Inflammatory macrophage (primary cell): Measurements from ENCODE around the gene MICAL2.

Source experiments
- DNase-seq, 2 donors: peaks; one replicate each; pipeline ENCODE4 v3.0.0-alpha.2; 2020 to 2022

The MICAL2 gene

DNA sequence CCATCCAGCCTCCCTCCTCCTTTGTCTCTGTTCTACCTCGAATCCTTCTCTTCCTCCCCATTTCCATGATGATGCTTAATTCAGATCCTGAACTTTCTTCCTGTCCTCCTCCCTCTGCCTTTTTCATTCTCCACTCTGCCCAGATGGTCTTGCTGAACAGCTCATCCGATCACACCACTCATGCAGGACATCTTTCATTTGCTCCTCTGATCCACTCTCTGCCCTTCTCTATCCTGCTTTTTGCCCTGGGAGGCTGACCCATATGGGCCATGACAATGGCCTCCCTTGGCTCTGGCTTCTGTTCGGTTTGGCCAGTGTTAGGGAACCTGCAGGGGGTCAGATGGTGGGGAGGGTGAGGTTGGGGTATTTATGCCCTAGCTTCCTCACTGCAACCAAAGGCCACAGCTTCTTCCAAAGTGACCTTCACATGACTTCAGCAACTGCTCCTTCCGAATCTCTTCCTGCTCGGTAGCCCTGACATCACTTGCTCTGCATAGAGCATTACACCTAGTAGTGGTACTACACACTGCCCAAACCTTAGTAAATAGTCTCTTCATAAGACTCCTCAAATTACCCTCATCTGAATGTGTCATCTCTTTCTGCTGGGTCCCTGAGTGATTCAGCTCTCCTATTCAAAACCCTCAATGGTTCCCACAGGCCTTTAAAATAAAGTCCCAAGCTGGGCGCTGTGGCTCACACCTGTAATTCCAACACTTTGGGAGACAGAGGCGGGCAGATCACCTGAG, 32.7 kb upstream of the MICAL2 start:
- DNase-seq = no peak

DNA sequence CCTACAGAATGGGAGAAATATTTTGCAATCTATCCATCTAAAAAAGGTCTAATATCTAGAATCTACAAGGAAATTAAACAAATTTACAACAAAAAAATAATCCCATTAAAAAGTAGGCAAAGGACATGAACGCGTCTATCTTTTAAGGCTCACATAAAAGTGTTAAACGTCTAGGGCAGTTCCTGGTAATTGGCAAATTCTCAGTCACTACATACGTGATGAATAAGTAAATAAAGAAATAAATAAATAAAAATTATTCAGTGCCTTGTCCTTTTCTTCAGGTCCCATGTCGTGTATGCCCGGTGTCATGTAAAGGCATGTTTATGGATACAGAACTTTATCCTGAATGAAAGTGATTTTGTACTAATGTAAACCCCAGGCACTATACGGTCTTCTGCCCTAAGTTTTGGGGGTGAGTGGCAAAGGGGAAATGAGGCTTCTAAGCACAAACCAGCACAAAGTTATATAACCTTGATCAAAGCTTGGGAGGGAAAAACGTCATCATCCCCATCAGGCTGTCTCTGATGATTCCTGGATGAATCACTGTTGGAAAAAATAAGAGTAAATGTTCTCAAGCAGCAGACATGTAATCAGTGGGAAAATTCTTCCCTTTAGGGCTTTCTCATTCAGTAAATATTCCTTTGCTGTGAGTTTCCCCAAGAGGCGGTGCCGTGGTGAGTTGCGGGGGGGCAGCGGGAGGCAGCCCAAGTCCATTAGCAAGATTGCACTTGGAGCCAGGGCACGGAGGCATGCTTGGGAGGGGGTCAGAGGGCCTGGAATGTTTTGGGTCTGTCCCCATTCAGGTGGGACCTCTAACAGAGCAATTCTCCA, 30.4 kb upstream of the MICAL2 start:
- no peak for DNase-seq

DNA sequence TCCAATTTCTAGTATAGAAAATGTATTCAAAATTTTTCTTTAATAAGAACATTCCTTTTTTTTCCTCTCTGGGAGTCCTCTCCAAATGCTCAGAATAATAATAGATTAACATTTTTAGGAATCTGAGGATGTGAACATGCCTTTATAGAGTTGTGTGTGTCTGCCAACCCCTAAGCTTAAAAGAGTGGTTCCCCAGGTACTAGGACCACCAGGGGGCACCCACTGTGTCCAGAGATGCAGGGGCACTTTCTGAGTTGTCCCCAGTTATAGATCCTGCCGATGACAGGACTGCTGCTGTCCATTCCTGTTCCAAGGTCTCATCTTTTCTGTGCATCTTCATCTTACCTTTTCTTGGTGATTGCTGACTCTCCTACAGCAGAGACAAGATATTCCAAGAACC, 27.0 kb upstream of the MICAL2 start:
- DNase-seq = no peak

DNA sequence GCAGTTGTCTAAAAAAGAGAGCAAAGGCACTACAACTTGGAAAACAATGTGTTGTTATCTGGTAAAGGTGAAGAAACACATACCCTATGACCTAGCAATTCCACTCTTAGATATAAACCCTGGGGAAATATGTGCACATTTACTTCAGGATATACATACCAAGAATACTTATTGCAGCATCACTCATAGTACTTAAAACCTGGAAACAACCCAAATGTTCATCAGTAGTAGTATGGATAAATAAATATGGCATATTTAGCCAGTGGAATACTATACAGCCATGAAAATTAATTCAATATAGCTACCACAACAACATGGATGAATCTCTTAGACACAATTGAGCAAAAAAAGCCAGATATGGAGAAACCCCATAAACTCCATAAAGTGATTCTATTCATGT, 26.1 kb upstream of the MICAL2 start:
- no peak for DNase-seq

DNA sequence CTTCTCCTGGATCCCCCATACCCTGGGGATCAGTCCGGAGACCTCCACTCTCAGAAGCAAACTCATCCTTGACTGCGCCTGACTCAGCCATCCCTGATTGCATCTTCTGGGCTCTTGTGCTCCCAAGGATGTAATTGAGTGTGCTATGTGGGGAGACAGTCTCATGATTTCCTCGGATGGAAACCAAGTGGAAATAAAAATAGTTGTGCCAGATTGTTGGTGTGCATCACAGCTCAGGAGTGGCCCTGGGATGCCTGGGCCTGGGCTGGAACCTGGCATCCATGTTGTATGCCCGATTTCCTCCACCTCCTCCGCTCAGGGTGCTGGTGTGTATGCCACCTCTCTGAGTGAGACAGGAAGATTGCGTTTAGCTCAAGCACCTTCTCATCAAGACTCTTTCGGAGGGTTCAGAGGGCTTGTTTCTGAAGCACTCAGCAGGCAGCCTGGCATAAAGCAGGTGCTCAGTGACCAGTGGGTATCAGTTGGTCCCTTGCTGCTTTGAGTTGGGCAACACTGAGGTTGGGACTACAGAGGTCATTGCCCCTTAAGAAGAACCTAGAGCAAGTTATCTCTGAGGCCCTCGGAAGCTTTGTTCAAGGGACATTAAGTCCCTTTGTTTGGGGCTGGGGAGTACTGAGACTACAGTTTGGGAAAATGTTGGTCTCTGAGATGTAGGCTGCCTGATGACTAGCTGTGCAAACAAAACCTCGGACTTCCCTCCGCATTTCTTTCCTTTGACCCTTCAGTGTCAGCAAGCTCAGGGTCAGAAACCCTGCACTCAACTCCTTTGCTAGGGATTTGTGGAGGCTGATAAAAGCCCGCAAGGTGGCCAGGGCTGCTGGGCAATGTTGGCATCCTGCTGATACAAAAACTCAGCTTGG, 24.8 kb upstream of the MICAL2 start:
- no peak for DNase-seq

DNA sequence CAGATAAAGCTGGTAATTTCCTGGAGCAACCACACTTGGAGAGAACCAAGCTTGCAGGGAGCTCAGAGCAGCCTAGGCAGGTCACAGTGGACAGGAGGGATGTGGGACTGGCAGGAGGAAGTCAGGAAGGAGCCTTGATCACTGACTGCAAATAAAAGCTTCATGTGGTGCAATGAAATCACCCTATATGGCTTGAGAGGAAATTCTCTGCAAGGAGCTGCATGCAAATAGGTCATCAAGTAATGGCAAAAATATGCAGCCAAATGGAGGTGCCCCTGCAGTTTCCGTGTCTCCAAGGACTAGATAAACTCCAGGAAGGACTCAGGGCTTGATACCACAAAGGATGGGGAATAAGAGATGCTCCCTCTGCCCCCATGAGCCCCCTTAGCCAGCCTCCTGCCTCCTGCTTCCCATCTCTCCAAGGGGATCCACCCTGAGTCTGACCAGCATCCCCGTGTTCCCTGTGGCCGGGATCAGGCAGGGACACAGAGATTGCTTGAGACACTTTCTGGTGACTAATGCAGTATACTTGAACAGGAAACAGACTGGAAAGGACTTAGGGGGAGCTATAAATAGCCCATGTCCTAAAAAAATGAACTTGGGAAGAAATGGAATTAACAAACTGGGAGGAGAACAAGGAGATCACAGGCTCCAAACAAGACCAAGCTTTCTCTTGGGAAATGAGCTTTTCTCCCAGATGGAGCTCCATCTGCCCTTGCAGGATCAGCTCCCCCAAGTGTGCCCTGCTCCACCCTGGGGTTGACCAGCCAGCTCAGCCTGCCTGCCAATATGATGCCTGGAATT, 23.9 kb upstream of the MICAL2 start:
- DNase-seq = peak; percentile 59 to 64

DNA sequence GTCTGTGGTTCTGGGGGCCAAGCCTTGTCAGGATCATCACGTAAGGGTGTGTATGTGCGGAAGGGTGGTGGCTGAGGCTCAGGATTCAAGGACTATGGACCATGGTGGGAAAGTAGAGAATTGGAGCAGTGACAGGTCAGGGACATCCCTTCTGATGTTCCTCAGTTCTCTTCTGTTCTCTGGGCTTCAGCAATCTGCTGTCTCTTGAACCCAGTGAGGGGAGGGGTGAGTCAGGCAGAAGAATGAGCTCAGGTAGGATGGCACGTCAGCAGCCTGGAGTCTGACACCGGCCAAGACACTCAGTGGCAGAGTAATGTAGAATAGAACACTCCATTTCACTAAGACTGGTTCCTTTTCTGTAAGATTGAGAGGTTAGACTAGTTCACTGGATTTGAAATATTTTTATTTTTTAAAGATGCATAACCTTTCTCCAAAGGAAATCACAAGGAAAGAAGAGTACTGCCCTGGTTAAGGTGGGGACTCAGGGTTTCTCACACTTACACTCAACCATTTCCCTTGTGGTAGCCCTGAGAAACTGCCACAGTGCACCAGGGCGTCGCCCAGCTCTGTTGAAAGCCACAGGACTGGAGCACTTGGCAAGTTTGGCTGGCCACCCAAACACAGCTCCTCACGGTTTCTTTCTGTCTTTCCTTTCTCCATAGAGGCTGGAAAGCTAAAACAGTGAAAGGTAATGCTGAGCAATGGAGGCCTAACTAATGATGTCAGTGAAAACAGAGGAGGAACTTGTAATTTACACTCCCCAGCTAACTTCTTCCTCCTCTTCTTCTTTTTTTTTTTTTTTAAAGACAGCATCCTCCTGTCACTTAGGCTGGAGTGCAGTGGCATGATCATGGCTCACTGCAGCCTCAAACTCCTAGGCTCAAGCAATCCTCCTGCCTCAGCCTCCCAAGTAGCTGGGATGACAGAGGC, 23.1 kb upstream of the MICAL2 start:
- peak; percentile 32 to 49 for DNase-seq

DNA sequence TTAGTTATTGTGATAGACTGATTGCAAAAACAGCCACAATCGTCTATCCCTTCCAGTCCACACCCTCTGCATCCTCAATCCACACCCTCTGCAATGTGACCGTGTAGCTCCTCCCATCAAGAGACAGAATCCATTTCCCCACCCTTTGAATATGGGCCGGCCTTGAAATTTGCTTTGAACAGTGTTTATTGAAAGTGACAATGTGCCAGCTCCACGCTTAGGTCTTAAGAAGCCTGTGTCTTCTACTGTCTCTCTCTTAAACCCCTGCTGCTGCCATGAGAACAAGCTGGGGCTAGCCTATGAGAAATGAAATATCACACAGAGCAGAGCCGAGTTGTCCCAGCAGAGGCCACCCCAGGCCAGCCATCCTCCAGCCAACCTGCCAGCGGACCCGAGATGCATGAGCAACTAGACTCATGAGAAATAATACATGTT, 22.3 kb upstream of the MICAL2 start:
- DNase-seq = peak in 1 of 2 donors; percentile 72

DNA sequence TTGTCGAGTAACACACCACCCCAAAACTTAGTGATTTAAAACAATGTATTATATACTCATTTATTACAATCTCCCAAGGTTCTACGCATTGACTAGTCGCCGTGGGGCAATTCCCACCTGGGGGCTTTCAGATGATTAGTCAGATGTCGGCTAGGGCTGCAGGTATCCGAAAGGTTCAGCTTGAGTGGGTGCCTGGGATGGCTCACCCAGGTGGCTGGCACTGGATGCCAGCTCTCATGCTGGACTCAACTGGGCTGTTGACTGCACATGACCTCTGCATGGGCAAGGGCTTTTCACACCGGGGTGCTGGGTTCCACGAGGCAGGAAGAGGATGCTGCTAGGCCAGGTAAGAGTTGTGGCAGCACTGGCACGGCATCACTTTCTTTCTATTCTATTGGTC, 21.9 kb upstream of the MICAL2 start:
- no peak for DNase-seq

DNA sequence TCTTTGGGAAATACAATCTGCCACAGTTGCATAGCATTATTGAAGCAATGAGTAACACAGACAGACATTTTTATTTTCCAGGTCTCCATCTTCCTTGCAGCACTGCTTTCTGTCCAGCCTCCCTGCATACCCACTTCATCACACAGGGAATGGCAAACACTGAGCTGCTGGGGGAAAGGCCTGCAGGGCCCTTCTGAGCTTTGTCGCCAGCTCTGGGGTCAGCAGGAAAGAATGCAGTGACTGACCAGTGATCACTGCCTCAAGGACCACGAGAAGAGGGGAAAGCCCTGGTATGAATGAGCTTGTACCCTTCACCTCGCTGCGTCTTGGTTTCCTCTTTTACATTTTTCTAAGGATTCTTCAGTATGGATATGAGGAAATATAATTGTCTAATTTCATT, 21.3 kb upstream of the MICAL2 start:
- DNase-seq = no peak

DNA sequence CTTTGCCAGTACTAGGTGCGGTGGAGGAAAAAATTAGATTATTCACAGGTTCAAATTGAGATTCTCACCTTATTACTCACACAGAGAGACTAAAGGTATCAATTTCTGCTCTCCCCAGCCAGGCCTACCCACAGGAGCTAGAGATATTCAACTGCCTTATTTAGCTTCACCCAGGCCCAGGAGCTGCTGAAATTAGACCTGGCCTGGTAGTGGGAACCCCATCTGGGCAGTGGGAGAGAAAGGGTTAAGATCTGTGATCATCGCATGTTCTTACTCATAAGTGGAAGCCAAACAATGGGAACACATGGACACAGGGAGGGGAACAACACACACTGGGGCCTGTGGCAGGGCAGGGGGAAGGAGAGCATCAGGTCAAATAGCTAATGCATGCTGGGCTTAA, 20.9 kb upstream of the MICAL2 start:
- DNase-seq = no peak

DNA sequence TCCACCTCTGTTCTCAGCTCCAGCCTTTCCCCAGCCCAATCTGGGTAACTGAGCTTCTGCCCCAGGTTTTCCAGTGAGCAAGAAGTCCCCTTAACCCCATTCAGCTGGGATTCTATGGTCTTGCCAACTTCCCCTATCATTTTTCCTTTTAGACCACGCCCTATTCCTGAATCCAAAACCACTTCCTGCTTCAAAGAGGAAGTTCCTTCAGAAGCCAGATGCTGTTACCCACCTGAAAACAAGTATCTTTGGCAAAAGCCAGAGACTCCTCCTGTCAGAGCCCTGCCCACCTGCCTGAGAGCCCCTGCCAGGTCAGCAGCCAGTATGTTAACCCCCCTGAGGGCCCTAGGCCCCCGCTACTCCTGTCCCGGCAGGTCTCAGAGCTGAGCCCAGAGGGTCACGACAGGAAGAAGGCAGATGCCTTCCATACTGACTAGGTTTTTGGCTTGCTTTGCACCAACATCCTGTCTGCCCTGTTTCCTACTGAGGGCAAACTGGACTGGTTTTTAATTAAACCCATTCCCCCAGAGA, 20.3 kb upstream of the MICAL2 start:
- peak; percentile 73 to 79 for DNase-seq

DNA sequence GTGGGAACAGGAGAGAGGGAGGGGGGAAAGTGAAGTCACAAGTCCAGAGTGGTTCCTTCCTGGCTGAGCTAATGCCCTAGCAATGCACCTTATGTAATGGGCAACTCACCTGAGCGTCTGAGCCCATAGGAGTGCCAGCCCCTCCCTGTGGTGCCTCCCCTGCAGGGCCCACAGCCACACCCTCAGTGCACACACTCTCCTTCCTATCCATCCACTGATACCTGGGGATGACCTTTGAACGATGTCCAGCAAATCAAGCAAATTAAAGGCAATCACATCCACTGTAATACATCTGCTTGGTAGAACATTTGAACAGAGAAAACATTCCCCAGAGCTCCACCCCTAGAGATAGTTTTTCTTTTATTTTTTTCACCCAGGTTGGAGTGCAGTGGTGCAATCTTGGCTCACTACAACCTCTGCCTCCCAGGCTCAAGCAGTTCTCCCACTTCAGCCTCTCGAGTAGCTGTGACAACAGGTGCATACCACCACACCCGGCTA, 19.6 kb upstream of the MICAL2 start:
- DNase-seq = no peak

DNA sequence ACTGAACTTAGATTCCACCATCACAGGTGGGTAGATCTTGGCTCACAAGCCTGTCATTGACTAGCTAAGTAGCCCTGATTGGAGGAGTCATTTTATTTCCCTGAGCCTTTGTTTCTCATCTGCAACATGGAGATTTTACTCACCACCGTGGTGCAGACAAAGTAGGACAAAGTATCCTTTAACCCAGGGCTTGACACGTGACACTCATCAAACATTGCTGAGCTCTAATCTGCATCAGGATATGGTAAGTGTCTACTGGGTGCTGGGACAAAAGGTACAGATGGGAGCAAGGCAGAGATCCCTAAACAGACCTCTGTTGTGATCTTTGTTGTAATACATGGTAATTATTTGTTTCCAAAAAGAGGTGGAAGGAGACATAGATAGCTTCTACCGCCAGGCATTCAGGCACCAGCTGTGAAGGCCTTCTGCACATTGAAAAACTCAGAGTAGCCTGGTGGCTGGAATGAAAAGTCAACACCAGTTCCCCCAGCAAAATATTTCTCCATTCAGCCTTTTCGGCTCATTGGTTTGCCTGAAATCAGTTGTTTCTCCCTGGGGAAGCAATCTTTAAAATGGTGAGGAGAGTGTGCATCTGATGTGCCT, 18.3 kb upstream of the MICAL2 start:
- no peak for DNase-seq

DNA sequence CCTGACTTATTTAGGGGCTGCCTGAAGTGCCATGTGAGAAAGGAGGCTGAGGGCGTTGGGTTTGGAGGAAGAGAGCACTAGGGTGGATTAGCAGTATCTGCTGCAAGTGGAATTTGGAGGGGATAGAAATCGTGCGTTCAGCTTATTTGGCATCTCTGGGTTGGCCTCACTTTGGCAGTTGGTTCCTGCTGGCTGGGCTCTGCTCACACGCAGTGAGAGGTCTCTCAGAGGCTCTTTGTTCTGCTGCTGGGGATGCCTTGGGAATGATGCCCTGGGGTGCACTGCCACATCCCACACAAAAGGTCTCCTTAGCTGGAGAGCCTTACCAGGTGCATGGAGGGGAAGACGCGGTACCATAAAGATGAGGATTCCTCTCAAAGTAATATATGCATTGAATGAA, 17.7 kb upstream of the MICAL2 start:
- DNase-seq = no peak

DNA sequence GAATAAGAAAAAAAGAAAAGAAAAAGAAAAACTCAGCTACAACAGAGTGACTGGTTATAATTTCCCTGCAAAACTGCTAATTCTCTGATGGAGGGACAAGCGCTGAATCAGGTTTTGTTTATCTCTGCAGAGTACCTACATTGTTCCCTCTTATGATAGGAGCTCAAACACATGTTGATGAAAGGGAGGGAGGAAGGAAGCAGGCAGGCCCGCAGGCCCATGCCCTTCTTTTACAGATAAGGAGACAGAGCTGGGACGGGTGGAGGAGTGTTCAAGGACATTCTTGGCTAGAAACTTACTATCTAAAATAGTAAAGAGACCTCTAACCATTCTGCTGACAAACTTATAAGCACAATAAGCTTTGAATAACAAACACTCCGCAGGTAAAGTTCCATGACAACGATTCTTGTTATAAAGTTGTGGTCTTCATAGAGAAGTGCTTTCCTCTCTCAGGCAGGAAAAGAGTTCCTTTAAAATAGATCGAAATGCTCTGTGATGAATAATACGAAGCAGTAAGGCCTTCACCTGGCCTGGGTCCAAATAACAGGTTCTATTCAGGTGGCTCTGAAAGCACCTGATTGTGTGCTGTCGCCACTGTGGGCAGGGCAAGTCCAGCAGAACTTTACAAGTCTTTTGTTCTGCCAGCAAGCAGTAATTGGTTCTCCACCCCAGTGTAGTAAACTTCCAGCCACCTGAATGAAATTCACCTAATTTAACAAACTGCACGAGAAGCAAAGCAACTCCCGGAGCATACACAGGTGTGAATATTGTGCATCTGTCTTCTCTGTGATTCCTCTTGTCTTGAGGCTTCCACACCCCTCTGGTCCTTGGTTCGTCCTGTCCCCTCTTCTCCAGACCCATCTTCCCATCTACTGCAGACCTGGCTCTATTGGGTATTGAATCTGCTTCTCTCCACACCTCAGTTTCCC, 15.3 kb upstream of the MICAL2 start:
- no peak for DNase-seq

DNA sequence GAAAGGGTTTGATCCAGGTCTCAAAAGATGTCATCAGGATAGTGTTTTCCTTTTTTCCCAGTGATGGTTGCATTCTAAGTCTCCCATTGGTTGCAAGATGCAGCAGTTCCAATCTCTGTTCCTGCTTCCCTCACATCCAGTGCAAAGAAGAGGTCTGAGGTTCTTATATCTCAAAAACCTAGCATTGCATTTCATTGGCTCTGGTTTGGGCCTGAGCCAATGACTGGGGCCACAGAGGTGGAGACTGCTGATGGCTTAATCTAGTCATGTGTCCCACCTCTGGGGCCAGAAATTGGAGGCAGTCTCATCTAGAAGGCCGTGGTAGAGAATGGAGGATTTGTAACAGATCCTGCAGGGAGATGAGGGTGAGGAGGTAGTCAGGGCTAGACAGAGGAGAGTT, 13.2 kb upstream of the MICAL2 start:
- DNase-seq = no peak

DNA sequence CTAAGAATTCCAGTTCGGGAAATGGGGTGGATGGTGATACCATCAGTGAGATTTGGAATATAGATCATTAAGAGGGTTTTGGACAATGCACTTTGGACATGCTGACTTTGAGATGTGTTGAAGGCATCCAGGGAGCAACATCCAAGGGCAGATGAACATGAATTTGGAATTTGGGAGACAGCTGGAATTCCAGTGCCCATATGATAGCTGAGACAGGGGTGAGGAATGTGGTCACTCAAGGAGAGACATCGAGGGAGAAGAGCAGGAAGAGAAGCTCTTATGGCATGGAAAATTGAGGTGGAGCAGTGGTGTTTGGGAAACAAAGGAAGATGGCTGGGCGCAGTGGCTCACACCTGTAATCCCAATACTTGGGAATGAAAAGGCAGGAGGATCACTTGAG, 11.8 kb upstream of the MICAL2 start:
- no peak for DNase-seq
